Liver (tissue), 9 donors: ENCODE measurements around the gene GALNTL6. TPM values are rescaled to one million over a fixed set of nuclear protein-coding genes. Genes with fewer than 3 reads are reported as not detected.

Experiments
- DNase-seq: peaks from one replicate; pipeline ENCODE4 v3.0.0-alpha.2; 2017; ENCODE audit warnings: low spot score
- H3K27ac ChIP-seq, 2 donors: one replicate each; pipeline ENCODE4 v1.7.0; 2013; ENCODE audit warnings: inconsistent platforms in 2 of 2, low read length in 2 of 2, control low read depth in 1 of 2, low read depth in 1 of 2, mild to moderate bottlenecking in 1 of 2
- H3K27me3 ChIP-seq, 4 donors: one replicate each; pipeline versions ENCODE4 v1.6.1 to v1.7.0; 2013; ENCODE audit warnings: low read length in 3 of 4, inconsistent platforms in 1 of 4, mild to moderate bottlenecking in 1 of 4, moderate library complexity in 1 of 4; ENCODE audit not compliant: control insufficient read depth in 4 of 4, insufficient read depth in 4 of 4
- H3K36me3 ChIP-seq, 4 donors: one replicate each; pipeline versions ENCODE4 v1.6.1 to v1.7.0; 2013; ENCODE audit warnings: low read length in 3 of 4, mild to moderate bottlenecking in 3 of 4, low read depth in 1 of 4, moderate library complexity in 1 of 4; ENCODE audit not compliant: control insufficient read depth in 4 of 4, insufficient read depth in 3 of 4
- H3K4me1 ChIP-seq, 4 donors: one replicate each; pipeline versions ENCODE4 v1.6.1 to v1.7.0; 2013; ENCODE audit warnings: low read length in 3 of 4, mild to moderate bottlenecking in 3 of 4, moderate library complexity in 1 of 4; ENCODE audit not compliant: control insufficient read depth in 4 of 4, insufficient read depth in 4 of 4
- H3K4me3 ChIP-seq, 3 donors: one replicate each; pipeline versions ENCODE4 v1.6.1 to v1.7.0; 2013; ENCODE audit warnings: low read length in 3 of 3, control low read depth in 1 of 3, low read depth in 1 of 3, mild to moderate bottlenecking in 1 of 3
- H3K9ac ChIP-seq, 2 donors: one replicate each; pipeline ENCODE4 v1.7.0; 2013; ENCODE audit warnings: low read length in 2 of 2, mild to moderate bottlenecking in 2 of 2, moderate library complexity in 2 of 2, control low read depth in 1 of 2, low read depth in 1 of 2
- H3K9me3 ChIP-seq, 4 donors: one replicate each; pipeline versions ENCODE4 v1.6.1 to v1.7.0; 2013; ENCODE audit warnings: low read length in 3 of 4; ENCODE audit not compliant: control insufficient read depth in 4 of 4
- CTCF ChIP-seq: fragments of 150-350 bp; IDR thresholded peaks from 2 replicates; pipeline ENCODE4 v1.5.1; 2017; ENCODE audit warnings: improper control_type of control experiment, low read depth, low read length; ENCODE audit not compliant: missing input control
- FOXA1 ChIP-seq: IDR thresholded peaks from 2 replicates; pipeline ENCODE4 v1.6.1; 2016; ENCODE audit warnings: antibody characterized with exemption
- FOXA2 ChIP-seq: IDR thresholded peaks from 2 replicates; pipeline ENCODE4 v1.6.1; 2016; ENCODE audit warnings: antibody characterized with exemption
- HNF4A ChIP-seq, 2 donors: conservative IDR thresholded peaks; 2 replicates each; pipeline ENCODE4 v1.6.1; 2016; ENCODE audit warnings: antibody characterized with exemption in 2 of 2, mild to moderate bottlenecking in 2 of 2
- HNF4G ChIP-seq: IDR thresholded peaks from 2 replicates; pipeline ENCODE4 v1.6.1; 2016; ENCODE audit warnings: antibody characterized with exemption
- MAX ChIP-seq: IDR thresholded peaks from 2 replicates; pipeline ENCODE4 v1.6.1; 2016; ENCODE audit warnings: antibody characterized with exemption
- NR2F2 ChIP-seq: IDR thresholded peaks from 2 replicates; pipeline ENCODE4 v1.6.1; 2016; ENCODE audit warnings: antibody characterized with exemption
- RAD21 ChIP-seq, 2 donors: IDR thresholded peaks; 2 replicates each; pipeline ENCODE4 v1.6.1; 2016; ENCODE audit warnings: antibody characterized with exemption in 2 of 2, mild to moderate bottlenecking in 2 of 2
- REST ChIP-seq: IDR thresholded peaks from 2 replicates; pipeline ENCODE4 v1.6.1; 2016; ENCODE audit warnings: antibody characterized with exemption, mild to moderate bottlenecking
- RXRA ChIP-seq, 2 donors: IDR thresholded peaks; 2 replicates each; pipeline ENCODE4 v1.6.1; 2017 to 2018; ENCODE audit warnings: antibody characterized with exemption in 2 of 2, mild to moderate bottlenecking in 1 of 2
- SP1 ChIP-seq: IDR thresholded peaks from 2 replicates; pipeline ENCODE4 v1.6.1; 2018; ENCODE audit warnings: antibody characterized with exemption, mild to moderate bottlenecking
- TAF1 ChIP-seq: conservative IDR thresholded peaks from 2 replicates; pipeline ENCODE4 v1.6.1; 2016; ENCODE audit warnings: antibody characterized with exemption, mild to moderate bottlenecking
- WGBS: extraction: QIAGEN DNeasy Blood & Tissue Kit; methylation state at CpG from one replicate; pipeline ENCODE4 v1.1.7; 2013; 5-methylcytosine and 5-hydroxymethylcytosine counted together
- polyA plus RNA-seq, 2 donors: library from polyadenylated mRNA; stranded (reverse) in 1 of 2; unstranded in 1 of 2; fragments of 200-250 nt in 1 of 2; fragments of >200 nt in 1 of 2; fragmentation: Nextera tagmentation in 1 of 2; extraction: Ambion mirVana in 1 of 2; gene quantifications; one replicate each; pipeline versions ENCODE4 v1.2.1 to v1.2.3, GENCODE V29; 2013 to 2015
- total RNA-seq, 2 donors: library from RNA; depleted of rRNA; stranded (reverse); fragments of >200 nt; gene quantifications; one replicate each; pipeline ENCODE4 v1.2.3, GENCODE V29; 2014
- donor health status: healthy.
- donor health status: healthy.
- donor health status: healthy.
- donor health status: healthy.
- donor health status: healthy.

The GALNTL6 gene
- total and polyA plus RNA-seq, 4 donors: 0.06 to 0.08 TPM; not detected in 2

- Histone ChIP-seq H3K9ac (no peak overlapping the region), H3K36me3 (no peaks in the 10 kb centered on the region), H3K27ac (no peak overlapping the region), H3K4me1 (no peaks in the 10 kb centered on the region), H3K27me3 (peaks cover 0 to 3% (median 0%) of the 10 kb centered on the region in 4 donors), H3K9me3 (no peaks in the 10 kb centered on the region), H3K4me3 (no peak overlapping the region)
- TF ChIP-seq SP1 (no peak), RXRA (IDR thresholded peaks at IDR 0.05) (no peak)
- 42% methylated on average over 3 of the region's 3 CpGs for WGBS
- no peak for DNase-seq
These were observed 394.7 kb downstream of the GALNTL6 start for GRCh38 chr4:172207886-172208285.

GRCh38 chr4:172220679-172221078 lies 407.5 kb downstream of the GALNTL6 start:
- WGBS: 0% methylated on average over 1 of the region's 1 CpG
- Histone ChIP-seq H3K9me3 (no peaks in the 10 kb centered on the region), H3K27me3 (peaks cover 0 to 4% (median 0%) of the 10 kb centered on the region in 4 donors), H3K4me1 (no peaks in the 10 kb centered on the region), H3K9ac (no peak overlapping the region), H3K4me3 (no peak overlapping the region), H3K27ac (no peak overlapping the region), H3K36me3 (no peaks in the 10 kb centered on the region)
- DNase-seq: no peak
- no peak for TF ChIP-seq TAF1
- TF ChIP-seq RAD21 (IDR thresholded peaks at IDR 0.05): no peak
- no peak for TF ChIP-seq REST
- TF ChIP-seq FOXA2: no peak
- no peak for TF ChIP-seq HNF4A (conservative IDR thresholded peaks at IDR 0.05)
- no peak for TF ChIP-seq NR2F2
- no peak for TF ChIP-seq SP1
- TF ChIP-seq MAX: no peak
- no peak for TF ChIP-seq FOXA1
- no peak for TF ChIP-seq CTCF
- no peak for TF ChIP-seq HNF4G

GRCh38 chr4:172225457-172225856 lies 412.3 kb downstream of the GALNTL6 start:
- Histone ChIP-seq H3K9me3 (no peaks in the 10 kb centered on the region), H3K9ac (no peak overlapping the region), H3K36me3 (no peaks in the 10 kb centered on the region), H3K27ac (no peak overlapping the region), H3K27me3 (peaks cover 0 to 4% (median 0%) of the 10 kb centered on the region in 4 donors), H3K4me1 (no peaks in the 10 kb centered on the region), H3K4me3 (no peak overlapping the region)
- TF ChIP-seq NR2F2: no peak
- no peak for DNase-seq
- 90% methylated on average over 5 of the region's 5 CpGs for WGBS
